Measurements from ENCODE around the gene CAPN9.

Gene CAPN9

DNA sequence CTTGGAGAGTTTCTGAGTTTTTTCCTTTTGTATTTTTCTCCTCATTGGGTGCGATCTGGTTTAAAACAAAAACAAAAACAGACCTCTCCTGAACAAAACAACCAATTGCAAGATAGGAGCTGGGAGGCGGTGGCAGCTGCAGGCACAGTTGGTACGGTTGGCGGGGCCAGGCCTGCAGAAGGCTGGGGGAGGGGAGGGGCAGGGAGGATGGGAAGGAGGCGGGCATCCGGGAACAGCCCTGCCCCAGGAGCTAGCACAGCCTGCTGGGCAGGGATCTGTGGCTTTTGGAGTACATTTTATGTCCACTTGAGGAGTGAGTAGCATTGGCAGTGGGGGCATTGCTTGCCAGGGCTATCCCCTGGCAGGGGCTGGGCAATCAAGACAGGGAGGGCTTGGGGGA is 5.2 kb downstream of the CAPN9 start:
- DNase-seq (ENCODE audit: insufficient read length) (no peak), FAIRE-seq (no peak)
- TF ChIP-seq POLR2A (IDR thresholded peaks at IDR 0.05; ENCODE audit: low read depth, low read length) (no peak), TAF1 (IDR thresholded peaks at IDR 0.05; ENCODE audit: borderline replicate concordance, low read depth, low read length) (no peak), POLR2AphosphoS5 (IDR thresholded peaks at IDR 0.05; ENCODE audit: low read depth, low read length) (no peak)

DNA sequence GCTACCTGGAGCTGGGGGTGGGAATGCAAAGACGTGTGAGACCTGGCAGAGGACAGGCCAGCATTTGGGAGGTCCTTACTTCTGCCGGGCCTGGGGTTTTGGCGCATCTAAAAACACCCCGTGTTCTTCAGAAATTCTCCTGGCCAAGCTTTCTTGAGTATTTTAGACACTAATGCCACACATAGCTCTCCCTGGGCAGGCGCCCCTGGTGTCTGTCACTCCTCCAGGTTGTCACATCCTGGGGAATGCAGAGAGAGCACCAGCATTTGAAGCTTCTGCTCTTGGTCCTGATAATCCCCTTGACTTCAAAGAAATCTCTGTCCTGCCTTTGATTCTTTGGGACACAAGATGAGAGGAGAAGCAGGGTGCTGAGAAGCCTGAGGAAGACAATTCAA is 6.0 kb downstream of the CAPN9 start:
- FAIRE-seq (no peak), DNase-seq (ENCODE audit: insufficient read length) (no peak)
- TF ChIP-seq TAF1 (IDR thresholded peaks at IDR 0.05; ENCODE audit: borderline replicate concordance, low read depth, low read length) (no peak), POLR2AphosphoS5 (IDR thresholded peaks at IDR 0.05; ENCODE audit: low read depth, low read length) (no peak), POLR2A (IDR thresholded peaks at IDR 0.05; ENCODE audit: low read depth, low read length) (no peak)

DNA sequence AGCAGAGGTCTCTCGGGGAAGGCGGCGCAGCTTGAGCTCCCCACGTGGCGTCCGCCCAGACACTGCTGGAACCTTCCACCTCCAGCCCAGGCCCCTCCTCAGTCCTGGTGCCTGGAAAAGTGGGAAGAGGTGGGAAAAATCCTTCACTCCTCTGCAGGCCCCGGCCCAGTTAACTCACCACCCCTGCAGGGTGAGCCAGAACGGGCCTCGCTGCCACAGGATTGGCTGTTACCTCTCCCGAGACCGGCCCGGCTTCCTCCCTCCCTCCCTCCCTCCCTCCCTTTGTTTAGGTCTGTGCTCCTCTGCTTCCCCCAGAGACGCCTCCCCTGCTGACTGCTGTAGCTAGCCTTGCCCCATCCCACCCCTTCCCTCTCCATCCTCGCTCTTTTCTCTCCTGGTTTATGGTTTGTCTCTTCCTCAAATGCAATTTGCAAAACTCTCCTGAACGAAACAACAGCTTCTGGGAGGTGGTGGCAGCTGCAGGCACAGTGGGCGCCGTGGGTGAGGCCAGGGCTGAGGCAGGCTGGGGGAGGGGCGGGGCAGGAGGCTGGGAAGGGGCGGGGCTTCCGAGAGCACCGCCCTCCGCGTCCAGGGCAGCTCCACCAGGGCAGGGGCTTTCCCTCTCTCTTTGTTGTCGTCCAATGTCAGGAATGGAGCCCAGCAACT is 6.5 kb downstream of the CAPN9 start:
- no peak for TF ChIP-seq TAF1 (IDR thresholded peaks at IDR 0.05; ENCODE audit: borderline replicate concordance, low read depth, low read length)
- TF ChIP-seq POLR2AphosphoS5 (IDR thresholded peaks at IDR 0.05; ENCODE audit: low read depth, low read length), result no peak
- no peak for TF ChIP-seq POLR2A (IDR thresholded peaks at IDR 0.05; ENCODE audit: low read depth, low read length)
- FAIRE-seq (peak; percentile 64), DNase-seq (ENCODE audit: insufficient read length) (peak; percentile 39)

DNA sequence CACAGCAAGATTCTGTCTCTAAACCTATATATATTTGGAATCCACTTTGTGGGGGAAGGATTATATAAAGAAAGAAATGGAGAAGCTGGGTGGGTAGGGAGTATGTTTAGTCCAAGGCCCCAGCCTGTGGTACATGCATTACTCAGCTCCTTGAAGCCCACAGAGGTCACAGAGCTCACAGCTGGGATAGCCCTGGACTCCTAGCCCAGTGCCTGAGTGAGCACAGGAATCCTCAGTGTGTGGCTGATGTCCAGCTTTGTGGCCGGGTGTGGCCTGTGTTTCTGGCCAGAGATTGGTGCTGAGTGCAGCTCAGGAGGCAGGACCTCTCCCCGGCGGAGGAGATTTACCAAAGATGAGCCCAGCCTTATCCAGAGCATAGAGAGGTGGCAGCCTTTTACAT is 7.6 kb downstream of the CAPN9 start:
- DNase-seq (ENCODE audit: insufficient read length) (no peak), FAIRE-seq (no peak)
- TF ChIP-seq POLR2AphosphoS5 (IDR thresholded peaks at IDR 0.05; ENCODE audit: low read depth, low read length), result no peak

DNA sequence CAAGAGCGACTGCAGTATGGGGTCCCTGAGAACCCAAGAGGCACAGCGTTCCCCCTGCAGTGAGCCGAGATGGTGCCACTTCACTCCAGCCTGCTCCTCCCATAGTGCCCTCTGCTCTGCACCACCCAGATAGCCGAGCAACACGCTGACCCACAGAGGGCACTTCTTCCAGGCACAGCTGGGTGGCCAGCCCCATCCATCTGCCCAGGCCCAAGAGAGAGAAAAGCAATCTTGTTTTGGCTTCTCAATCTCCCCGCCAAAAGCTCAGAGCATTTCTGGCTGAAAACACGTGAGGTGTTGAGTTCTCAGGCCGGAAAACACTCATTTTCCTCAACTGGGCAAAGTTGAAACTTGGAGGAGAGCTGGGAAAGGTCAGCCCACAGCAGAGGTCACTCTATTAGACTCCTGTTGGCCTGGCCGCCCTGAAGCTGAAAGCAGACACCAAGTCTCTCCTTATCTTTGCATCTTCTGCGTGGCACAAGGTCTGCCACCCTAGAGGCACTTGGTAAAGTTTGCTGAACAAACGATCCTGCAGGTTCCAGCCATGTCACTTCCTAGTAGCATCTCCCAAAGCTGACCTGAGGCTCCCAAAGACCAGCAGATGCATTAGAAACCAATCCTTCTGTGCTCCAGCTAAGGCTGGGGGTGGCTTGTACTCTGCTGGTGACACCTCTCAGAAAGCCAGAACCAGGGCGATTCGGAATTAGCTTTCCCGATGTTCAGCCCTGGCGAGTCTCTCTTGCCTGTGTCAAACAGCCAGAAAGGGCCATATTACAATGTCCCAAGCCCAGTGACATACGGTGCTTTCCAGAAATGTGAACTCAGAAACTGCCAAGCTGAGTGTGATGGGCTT is 10.9 kb downstream of the CAPN9 start:
- FAIRE-seq, result no peak
- TF ChIP-seq POLR2AphosphoS5 (IDR thresholded peaks at IDR 0.05; ENCODE audit: low read depth, low read length), result no peak
- no peak for TF ChIP-seq TAF1 (IDR thresholded peaks at IDR 0.05; ENCODE audit: borderline replicate concordance, low read depth, low read length)
- no peak for TF ChIP-seq POLR2A (IDR thresholded peaks at IDR 0.05; ENCODE audit: low read depth, low read length)
- no peak for DNase-seq (ENCODE audit: insufficient read length)

DNA sequence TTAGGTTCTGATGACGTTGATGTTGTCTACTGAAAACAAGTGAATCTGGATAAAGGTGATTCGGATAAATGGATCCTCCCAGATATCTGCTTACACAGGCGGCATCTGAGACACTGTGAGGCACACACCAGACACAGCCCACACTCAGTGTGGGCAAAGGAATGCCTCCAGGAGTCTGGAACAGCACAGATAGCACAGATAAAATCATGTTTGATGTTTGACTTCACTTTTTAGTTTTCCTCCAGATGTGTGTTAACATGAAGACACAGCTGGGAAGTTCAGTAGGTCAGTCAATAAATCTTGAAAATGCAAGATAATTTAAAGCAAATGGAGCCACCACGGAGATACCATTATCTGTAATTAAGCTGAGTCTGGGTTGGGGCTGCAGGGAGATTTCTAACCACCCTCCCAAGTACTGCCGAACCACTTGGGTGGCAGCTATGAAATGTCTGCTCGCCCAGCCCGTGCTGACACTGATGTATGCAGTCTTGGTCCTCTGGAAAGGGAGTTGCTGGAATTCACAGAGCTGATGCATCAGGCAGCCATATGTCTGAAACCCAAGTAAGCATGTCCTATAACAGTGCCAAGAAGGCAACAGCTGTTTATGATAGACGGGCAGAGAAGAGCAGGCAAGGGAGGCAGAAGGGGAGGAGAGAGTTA is 11.7 kb downstream of the CAPN9 start:
- TF ChIP-seq POLR2AphosphoS5 (IDR thresholded peaks at IDR 0.05; ENCODE audit: low read depth, low read length) (no peak), TAF1 (IDR thresholded peaks at IDR 0.05; ENCODE audit: borderline replicate concordance, low read depth, low read length) (no peak), POLR2A (IDR thresholded peaks at IDR 0.05; ENCODE audit: low read depth, low read length) (no peak)
- no peak for FAIRE-seq
- DNase-seq (ENCODE audit: insufficient read length), result no peak

DNA sequence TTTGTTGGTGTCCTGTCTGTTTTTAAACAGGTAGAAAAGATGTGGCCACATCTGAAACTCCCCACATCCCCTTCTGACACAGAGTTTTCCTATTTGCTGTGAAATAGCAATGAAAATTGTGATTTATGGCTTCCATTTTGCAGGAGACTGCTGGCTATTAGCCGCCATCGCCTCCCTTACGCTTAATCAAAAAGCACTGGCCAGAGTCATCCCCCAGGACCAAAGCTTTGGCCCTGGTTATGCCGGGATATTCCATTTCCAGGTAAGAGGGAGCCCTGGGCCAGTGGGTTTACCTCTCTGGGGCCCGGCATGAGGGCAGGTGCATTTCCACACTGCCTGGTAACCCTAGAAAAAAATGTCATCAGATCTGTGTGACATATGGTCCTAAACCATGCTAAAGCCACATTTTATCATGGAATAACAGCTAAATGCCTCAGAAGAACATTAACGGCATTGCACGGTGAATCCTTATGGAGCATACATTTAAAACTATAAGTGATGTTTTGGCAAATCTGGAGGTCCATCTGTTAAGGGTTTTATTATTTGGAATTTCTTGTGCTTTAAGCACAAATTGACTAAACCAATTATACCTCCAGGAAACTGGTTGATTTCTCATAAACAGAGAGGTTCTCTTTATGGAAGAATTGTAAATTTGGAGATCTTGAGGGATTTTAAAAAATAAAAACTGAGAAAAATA is 12.3 kb downstream of the CAPN9 start:
- DNase-seq (ENCODE audit: insufficient read length) (no peak), FAIRE-seq (no peak)
- no peak for TF ChIP-seq TAF1 (IDR thresholded peaks at IDR 0.05; ENCODE audit: borderline replicate concordance, low read depth, low read length)
- no peak for TF ChIP-seq POLR2A (IDR thresholded peaks at IDR 0.05; ENCODE audit: low read depth, low read length)

DNA sequence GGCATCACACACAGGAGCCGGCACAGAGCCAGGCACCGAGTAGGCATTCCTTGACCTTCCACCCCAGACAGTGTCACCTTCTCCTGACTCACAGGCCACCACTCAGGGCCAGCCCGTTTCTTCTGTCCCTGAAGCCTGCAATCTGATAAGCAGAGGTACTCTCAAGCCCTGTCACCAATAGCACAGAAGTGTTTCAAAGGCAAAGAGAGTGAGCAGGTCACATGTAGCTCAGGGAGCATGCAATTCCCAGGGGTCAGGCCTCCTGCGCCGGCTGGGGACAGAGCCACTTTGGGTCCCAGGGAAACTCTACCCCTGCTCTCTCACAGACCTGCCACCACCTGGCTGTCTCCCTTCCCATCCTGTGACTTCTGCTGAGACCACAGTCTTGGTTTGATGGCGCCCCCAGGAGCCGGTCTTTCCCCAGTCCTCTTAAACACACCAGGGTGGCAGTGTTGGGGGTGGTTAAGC is 13.2 kb downstream of the CAPN9 start:
- FAIRE-seq, result no peak
- DNase-seq (ENCODE audit: insufficient read length), result no peak
- TF ChIP-seq TAF1 (IDR thresholded peaks at IDR 0.05; ENCODE audit: borderline replicate concordance, low read depth, low read length) (no peak), POLR2AphosphoS5 (IDR thresholded peaks at IDR 0.05; ENCODE audit: low read depth, low read length) (no peak), POLR2A (IDR thresholded peaks at IDR 0.05; ENCODE audit: low read depth, low read length) (no peak)

DNA sequence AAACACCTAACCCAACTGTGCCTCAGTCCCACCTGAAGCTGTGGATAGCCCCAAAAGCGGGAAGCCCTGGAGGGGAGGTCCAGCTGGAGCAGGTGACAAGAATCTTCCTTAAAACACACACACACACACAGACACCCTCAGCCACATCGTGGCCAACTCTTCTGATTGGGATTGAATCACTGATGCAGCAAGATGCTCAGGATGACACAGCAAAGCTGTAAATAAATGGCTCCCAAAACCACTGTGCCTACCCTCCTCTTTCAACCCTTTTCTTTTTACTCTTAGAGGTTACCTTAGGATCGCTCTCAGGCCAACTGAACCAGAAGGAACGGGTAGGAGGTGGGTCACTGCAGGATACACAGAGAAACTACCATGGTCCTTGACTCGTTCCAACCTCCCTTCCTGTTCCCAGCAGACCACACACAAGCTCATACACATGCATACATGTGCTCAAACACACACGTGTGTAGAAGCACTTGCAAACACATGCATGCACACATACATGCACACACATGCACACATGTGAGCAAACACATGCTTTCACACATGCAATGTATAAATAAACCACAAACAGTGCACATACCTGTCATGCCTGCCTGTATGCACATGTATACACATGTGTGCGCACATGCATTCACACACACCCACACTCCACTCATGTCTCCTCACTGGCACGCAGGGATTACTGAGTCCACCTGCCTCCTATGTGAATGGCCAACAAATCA is 14.4 kb downstream of the CAPN9 start:
- DNase-seq (ENCODE audit: insufficient read length), result no peak
- no peak for TF ChIP-seq POLR2A (IDR thresholded peaks at IDR 0.05; ENCODE audit: low read depth, low read length)
- no peak for TF ChIP-seq POLR2AphosphoS5 (IDR thresholded peaks at IDR 0.05; ENCODE audit: low read depth, low read length)
- no peak for TF ChIP-seq TAF1 (IDR thresholded peaks at IDR 0.05; ENCODE audit: borderline replicate concordance, low read depth, low read length)
- FAIRE-seq, result no peak

DNA sequence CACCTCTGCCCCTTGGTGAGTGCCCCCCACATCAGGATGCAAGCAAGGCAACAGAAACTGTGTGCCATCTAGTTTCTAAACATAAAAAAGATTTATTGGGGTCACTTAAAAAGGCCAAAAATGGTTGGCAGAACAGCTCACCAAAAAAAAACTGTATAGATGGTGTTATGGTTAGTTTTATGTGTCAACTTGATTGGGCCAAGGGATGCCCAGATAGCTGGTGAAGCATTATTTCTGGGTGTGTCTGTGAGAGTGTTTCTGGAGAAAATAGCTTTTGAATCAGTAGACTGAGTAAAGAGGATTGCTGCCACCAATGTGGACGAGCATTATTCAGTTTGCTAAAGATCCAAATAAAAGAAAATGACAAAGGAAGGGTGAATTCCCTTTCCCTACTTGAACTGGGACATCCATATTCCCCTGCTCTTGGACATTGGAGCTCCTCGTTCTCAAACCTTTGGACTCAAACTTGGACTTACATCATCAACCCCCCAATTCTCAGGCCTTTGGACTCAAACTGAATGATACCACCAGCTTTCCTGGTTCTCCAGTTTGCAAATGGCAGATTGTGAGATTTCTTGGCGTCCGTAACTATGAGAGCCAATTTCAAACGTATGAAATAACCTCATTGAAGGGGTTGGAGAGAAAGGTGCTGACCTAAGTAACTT is 16.9 kb downstream of the CAPN9 start:
- FAIRE-seq (no peak), DNase-seq (ENCODE audit: insufficient read length) (no peak)
- no peak for TF ChIP-seq POLR2AphosphoS5 (IDR thresholded peaks at IDR 0.05; ENCODE audit: low read depth, low read length)
- no peak for TF ChIP-seq TAF1 (IDR thresholded peaks at IDR 0.05; ENCODE audit: borderline replicate concordance, low read depth, low read length)

All from GM12892 (cell line).